H1 (cell line): ENCODE measurements around the gene TANC1. TPM values are rescaled to one million over a fixed set of nuclear protein-coding genes. Genes with fewer than 3 reads are reported as not detected.

Experiments
- CTCF ChIA-PET: fragments of 300-600 bp; sonication (Branson Sonifier 250); formaldehyde crosslinking; loops from one replicate; lab custom pipeline; 2021; ENCODE audit not compliant: partially characterized antibody; lab: Charles Lee
- POLR2A ChIA-PET: fragments of 300-600 bp; sonication (Branson Sonifier 250); formaldehyde crosslinking; loops from one replicate; lab custom pipeline; 2021; ENCODE audit warnings: inconsistent platforms; ENCODE audit not compliant: partially characterized antibody; lab: Charles Lee
- DNase-seq, 2 experiments: peaks; one replicate each; pipeline versions ENCODE4 v3.0.0 to v3.0.0-alpha.2; 2010 to 2022; ENCODE audit warnings: low spot score in 2 of 2, low read depth in 1 of 2, mixed read lengths in 1 of 2
- FAIRE-seq: peaks from 2 replicates; lab custom pipeline; 2011; peaks lifted over from hg19 to GRCh38; lab: Jason Lieb, UNC
- H2AFZ ChIP-seq: 2 replicates; pipeline ENCODE4 v1.8.1; 2012; ENCODE audit warnings: low read length, inconsistent platforms
- H2AK5ac ChIP-seq: 2 replicates; pipeline ENCODE4 v1.6.1; 2013; ENCODE audit warnings: low read depth, low read length
- H2BK120ac ChIP-seq: replicated peaks from 2 replicates; pipeline ENCODE3; 2013; ENCODE audit warnings: low read depth, low read length, inconsistent platforms
- H2BK12ac ChIP-seq: 2 replicates; pipeline ENCODE4 v1.6.1; 2013; ENCODE audit warnings: low read depth, low read length
- H2BK15ac ChIP-seq: 2 replicates; pipeline ENCODE4 v1.6.1; 2013; ENCODE audit warnings: low read length
- H2BK20ac ChIP-seq: 2 replicates; pipeline ENCODE4 v1.6.1; 2013; ENCODE audit warnings: low read length
- H2BK5ac ChIP-seq: 2 replicates; pipeline ENCODE4 v1.6.1; 2013; ENCODE audit warnings: low read depth, low read length
- H3K14ac ChIP-seq: 2 replicates; pipeline ENCODE4 v1.6.1; 2013; ENCODE audit warnings: inconsistent platforms; ENCODE audit not compliant: insufficient read length
- H3K18ac ChIP-seq: 2 replicates; pipeline ENCODE4 v1.6.1; 2013; ENCODE audit warnings: low read length; ENCODE audit errors: extremely low read depth
- H3K23ac ChIP-seq: 2 replicates; pipeline ENCODE4 v1.6.1; 2013; ENCODE audit warnings: inconsistent platforms; ENCODE audit not compliant: insufficient read length
- H3K23me2 ChIP-seq: 2 replicates; pipeline ENCODE4 v1.6.1; 2013; ENCODE audit warnings: low read depth, low read length
- H3K27ac ChIP-seq: 2 replicates; pipeline ENCODE4 v1.6.1; 2011; ENCODE audit warnings: low read depth, low read length, inconsistent platforms
- H3K27me3 ChIP-seq, 4 experiments: replicated peaks in 1 of 4; 1 replicate in 1 of 4; 2 replicates in 3 of 4; pipeline versions ENCODE4 v1.6.1 to v1.8.1; 2011 to 2013; ENCODE audit warnings: low read length in 3 of 4, mild to moderate bottlenecking in 3 of 4, inconsistent platforms in 2 of 4, mixed read lengths in 2 of 4, moderate library complexity in 1 of 4; ENCODE audit not compliant: control insufficient read depth in 3 of 4, insufficient read depth in 3 of 4; ENCODE audit errors: extremely low read depth in 1 of 4
- H3K36me3 ChIP-seq, 4 experiments: 2 replicates each; pipeline versions ENCODE4 v1.6.1 to v1.8.1; 2011 to 2013; ENCODE audit warnings: mild to moderate bottlenecking in 4 of 4, low read length in 3 of 4, moderate library complexity in 2 of 4, control low read depth in 1 of 4, inconsistent platforms in 1 of 4; ENCODE audit not compliant: insufficient read depth in 4 of 4, control insufficient read depth in 2 of 4
- H3K4ac ChIP-seq: replicated peaks from 2 replicates; pipeline ENCODE3; 2013; ENCODE audit warnings: low read length, low read depth, mixed read lengths, inconsistent platforms; ENCODE audit not compliant: insufficient read length
- H3K4me1 ChIP-seq, 4 experiments: replicated peaks in 1 of 4; 1 replicate in 1 of 4; 2 replicates in 3 of 4; pipeline versions ENCODE4 v1.6.1 to v1.8.1; 2011 to 2013; ENCODE audit warnings: low read length in 3 of 4, inconsistent platforms in 2 of 4, mixed read lengths in 1 of 4; ENCODE audit not compliant: insufficient read depth in 4 of 4, control insufficient read depth in 3 of 4
- H3K4me2 ChIP-seq, 2 experiments: 2 replicates each; pipeline versions ENCODE4 v1.6.1 to v1.8.1; 2011 to 2013; ENCODE audit warnings: low read depth in 2 of 2, low read length in 2 of 2, control low read depth in 1 of 2, inconsistent platforms in 1 of 2, mild to moderate bottlenecking in 1 of 2; ENCODE audit not compliant: insufficient read depth in 1 of 2
- H3K4me3 ChIP-seq, 4 experiments: fragments of 200-600, 300-600 bp in 1 of 4; sonication (generic), shearing (Covaris generic), sonication (Bioruptor Twin) in 1 of 4; 2 replicates each; pipeline versions ENCODE4 v1.5.1 to v1.8.1; 2011 to 2016; ENCODE audit warnings: low read length in 4 of 4, low read depth in 3 of 4, control low read depth in 2 of 4, inconsistent platforms in 2 of 4, mild to moderate bottlenecking in 2 of 4, mixed read lengths in 1 of 4, moderate library complexity in 1 of 4; ENCODE audit not compliant: insufficient read depth in 2 of 4; ENCODE audit errors: extremely low read depth in 1 of 4
- H3K56ac ChIP-seq: replicated peaks from 2 replicates; pipeline ENCODE3; 2013; ENCODE audit warnings: low read depth, mild to moderate bottlenecking, mixed read lengths, low read length, inconsistent platforms; ENCODE audit not compliant: insufficient read length
- H3K79me1 ChIP-seq: 2 replicates; pipeline ENCODE4 v1.6.1; 2013; ENCODE audit warnings: low read depth, low read length, control low read depth
- H3K79me2 ChIP-seq, 2 experiments: 2 replicates each; pipeline versions ENCODE4 v1.6.1 to v1.8.1; 2012 to 2013; ENCODE audit warnings: low read length in 2 of 2, mild to moderate bottlenecking in 2 of 2, inconsistent platforms in 1 of 2; ENCODE audit not compliant: insufficient read depth in 2 of 2, control insufficient read depth in 1 of 2
- H3K9ac ChIP-seq, 4 experiments: replicated peaks in 1 of 4; 1 replicate in 1 of 4; 2 replicates in 3 of 4; pipeline versions ENCODE4 v1.6.1 to v1.8.1; 2011 to 2013; ENCODE audit warnings: low read depth in 3 of 4, low read length in 3 of 4, control low read depth in 2 of 4, mild to moderate bottlenecking in 2 of 4, moderate library complexity in 2 of 4, inconsistent platforms in 1 of 4; ENCODE audit errors: extremely low read depth in 1 of 4
- H3K9me3 ChIP-seq, 2 experiments: 2 replicates each; pipeline versions ENCODE4 v1.6.1 to v1.8.1; 2012 to 2013; ENCODE audit warnings: mild to moderate bottlenecking in 2 of 2, moderate library complexity in 2 of 2, control low read depth in 1 of 2, inconsistent platforms in 1 of 2, low read depth in 1 of 2, low read length in 1 of 2, mixed read lengths in 1 of 2; ENCODE audit not compliant: insufficient read depth in 2 of 2
- H4K20me1 ChIP-seq, 2 experiments: replicated peaks in 1 of 2; 2 replicates each; pipeline versions ENCODE3 to v1.8.1; 2011 to 2013; ENCODE audit warnings: inconsistent platforms in 2 of 2, low read length in 2 of 2, mild to moderate bottlenecking in 1 of 2; ENCODE audit not compliant: insufficient read depth in 2 of 2, control insufficient read depth in 1 of 2
- H4K5ac ChIP-seq: 2 replicates; pipeline ENCODE4 v1.6.1; 2013; ENCODE audit warnings: low read length, low read depth, mixed read lengths, inconsistent platforms; ENCODE audit not compliant: insufficient read length
- H4K8ac ChIP-seq: 2 replicates; pipeline ENCODE4 v1.8.0; 2013; ENCODE audit warnings: mild to moderate bottlenecking, moderate library complexity, low read length, inconsistent platforms; ENCODE audit not compliant: insufficient read depth; ENCODE audit errors: extremely low read depth
- H4K91ac ChIP-seq: replicated peaks from 2 replicates; pipeline ENCODE3; 2013; ENCODE audit warnings: low read length, mixed read lengths, inconsistent platforms; ENCODE audit not compliant: insufficient read length
- CHD2 ChIP-seq: IDR thresholded peaks from 2 replicates; pipeline ENCODE4 v1.6.1; 2012; ENCODE audit warnings: low read length, improper control_type of control experiment
- JUN ChIP-seq: IDR thresholded peaks from 2 replicates; pipeline ENCODE4 v1.6.1; 2011; ENCODE audit warnings: low read depth, mild to moderate bottlenecking, improper control_type of control experiment, low read length
- JUND ChIP-seq: IDR thresholded peaks from 2 replicates; pipeline ENCODE4 v1.6.1; 2011; ENCODE audit warnings: mild to moderate bottlenecking, improper control_type of control experiment, low read length
- MAFK ChIP-seq: IDR thresholded peaks from 2 replicates; pipeline ENCODE4 v1.6.1; 2012; ENCODE audit warnings: low read depth, mild to moderate bottlenecking, improper control_type of control experiment, low read length
- POLR2AphosphoS5 ChIP-seq: IDR thresholded peaks from 2 replicates; pipeline ENCODE4 v1.6.1; 2011; ENCODE audit warnings: low read depth, low read length
- SIX5 ChIP-seq: IDR thresholded peaks from 2 replicates; pipeline ENCODE4 v1.6.1; 2011; ENCODE audit warnings: mild to moderate bottlenecking, low read depth, low read length
- WGBS, 2 experiments: shearing (Covaris generic) in 1 of 2; methylation state at CpG; one replicate each; pipeline versions ENCODE4 v1.1.6 to v1.1.7; 2013 to 2015; ENCODE audit warnings: low lambda C conversion rate in 2 of 2, mixed read lengths in 2 of 2, inconsistent platforms in 1 of 2, low coverage in 1 of 2, missing lambda C conversion rate in 1 of 2; ENCODE audit not compliant: insufficient replicate concordance in 2 of 2, insufficient coverage in 1 of 2, insufficient read length in 1 of 2; ENCODE audit errors: extremely low coverage in 1 of 2, missing lambda C conversion rate in 1 of 2; 5-methylcytosine and 5-hydroxymethylcytosine counted together
- polyA plus RNA-seq, 7 experiments: library from polyadenylated mRNA; depleted of rRNA in 3 of 7; stranded (reverse) in 5 of 7; unstranded in 2 of 7; fragments of >200 nt in 5 of 7; fragments of 200-250 nt in 2 of 7; gene quantifications; 1 replicate in 5 of 7; 2 replicates in 1 of 7; 4 replicates in 1 of 7; pipeline versions ENCODE4 v1.2.1 to v1.2.3, GENCODE V29; 2011 to 2013; ENCODE audit warnings: missing spikeins in 2 of 7, mixed read lengths in 2 of 7
- total RNA-seq: library from RNA; stranded (reverse); fragmentation: NEBNext Ultra II Directional; extraction: Animal tissue kit (Norgen Biotek cat#: 25700); gene quantifications from 2 replicates; pipeline ENCODE4 v1.2.1, GENCODE V29; 2021

TANC1 gene
- total and polyA plus RNA-seq, 2 of the 8 experiments (the other 6 are each of a cell fraction or from before 2014, with no cell fraction given) = 4.1 to 7.6 TPM

GRCh38 chr2:159225025-159226016, 256.9 kb downstream of the TANC1 start:
- no peak overlapping the region for H3K4me3 ChIP-seq
- peak in 1 of 2 experiments; percentile 39 for DNase-seq
- FAIRE-seq = no peak

More at GRCh38 chr2:159225025-159226016, 256.9 kb downstream of the TANC1 start:
- Histone ChIP-seq H3K36me3 (peaks cover 0 to 3% (median 1%) of the 10 kb centered on the region in 4 experiments; a peak in 1 of 8 replicates), H3K23ac (no peak overlapping the region), H3K56ac (no peak overlapping the region), H3K27ac (no peak overlapping the region), H2BK12ac (no peak overlapping the region), H3K4me2 (no peak overlapping the region; a peak in 1 of 4 replicates), H3K27me3 (no peaks in the 10 kb centered on the region; a peak in 1 of 7 replicates), H2AK5ac (no peak overlapping the region), H4K91ac (no peak overlapping the region), H3K9me3 (no peaks in the 10 kb centered on the region), H3K79me2 (no peaks in the 10 kb centered on the region), H3K23me2 (no peaks in the 10 kb centered on the region), H3K9ac (no peak overlapping the region), H3K14ac (no peak overlapping the region), H2BK20ac (no peak overlapping the region), H3K79me1 (no peaks in the 10 kb centered on the region), H4K5ac (no peak overlapping the region), H3K4ac (no peak overlapping the region), H2BK120ac (no peak overlapping the region), H3K18ac (no peak overlapping the region), H2BK5ac (no peak overlapping the region), H4K8ac (no peak overlapping the region; the same call in 1 of the 2 replicates), H4K20me1 (peaks cover 2 to 6% of the 10 kb centered on the region in 2 experiments), H3K4me1 (no peaks in the 10 kb centered on the region), H2BK15ac (no peak overlapping the region), H2AFZ (no peak overlapping the region)
- TF ChIP-seq JUND (no peak), SIX5 (no peak), MAFK (no peak), CHD2 (no peak), JUN (no peak), POLR2AphosphoS5 (no peak)
- CTCF ChIA-PET = interaction anchor here (1.1 to 4.2 kb wide), 3 partner anchors 10 to 64 kb away, joined by 3 to 19 read pairs (median 3); no protein-coding TSS in a partner anchor
- POLR2A ChIA-PET = no interaction called here
- WGBS, 2 experiments = 86% methylated on average over 26 of the region's 26 CpGs; no CpG with 5 or more reads in 1 of the 2 experiments
